Measurements from ENCODE around the gene IL11RA.

IL11RA gene

DNA sequence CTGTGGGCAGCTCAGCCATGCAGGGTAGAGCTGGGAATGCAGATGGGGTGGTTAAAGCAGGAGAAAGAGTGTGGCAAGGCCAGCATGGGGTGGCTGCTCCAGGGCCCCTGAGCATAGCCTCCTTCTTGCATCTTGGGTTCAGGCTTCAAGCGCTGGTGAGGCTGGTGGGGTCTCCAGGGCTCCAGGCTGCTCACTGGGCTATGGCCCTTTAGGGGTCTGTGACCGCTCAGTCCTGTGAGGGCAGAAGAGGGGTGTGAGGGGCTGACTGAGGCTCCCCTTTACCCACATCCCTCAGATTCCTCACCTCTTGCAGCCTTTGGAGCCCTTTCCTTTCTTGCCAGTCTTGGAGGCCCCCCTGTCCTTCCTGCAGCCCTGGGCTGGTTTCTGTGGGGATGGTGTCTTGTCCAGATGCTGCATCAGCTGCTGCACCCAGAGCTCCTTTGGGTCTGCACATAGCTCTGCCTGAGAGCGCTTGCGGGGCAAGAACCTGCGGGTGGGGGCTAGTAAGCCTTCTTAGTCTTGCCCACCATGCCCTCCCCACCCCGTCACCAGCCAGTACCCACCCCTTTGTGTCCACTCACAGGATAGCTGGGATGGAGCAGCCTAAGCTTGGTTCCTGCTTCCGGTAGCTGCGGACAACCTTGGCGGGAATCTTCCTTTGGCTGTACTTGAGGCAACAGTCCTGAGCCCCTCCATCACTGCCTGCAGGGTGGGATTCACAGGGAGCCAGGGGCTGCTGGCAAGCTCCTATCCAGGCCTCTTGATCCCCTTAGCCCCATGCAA, 57.4 kb downstream of the IL11RA start:
- Mint-ChIP-seq H3K4me3 (no peak overlapping the region), H3K4me1 (no peaks in the 10 kb centered on the region), H3K27ac (no peak overlapping the region), H3K36me3 (no peaks in the 10 kb centered on the region), H3K9me3 (no peaks in the 10 kb centered on the region)
- peak; percentile 45 for ATAC-seq
- DNase-seq (ENCODE audit: low spot score in 2 of 2) = no peak

- H3K4me1 Mint-ChIP-seq = no peaks in the 10 kb centered on the region
- no peaks in the 10 kb centered on the region for H3K36me3 Mint-ChIP-seq
- H3K9me3 Mint-ChIP-seq = no peaks in the 10 kb centered on the region
- H3K4me3 Mint-ChIP-seq = no peak within 1 kb of the TSS
- DNase-seq (ENCODE audit: low spot score in 2 of 2) (no peak), ATAC-seq (peak; percentile 19)
- H3K27ac Mint-ChIP-seq = no peak within 1 kb of the TSS
These were observed 58.0 kb downstream of the IL11RA start, which contains the start of gene CCL21 for GRCh38 chr9:34710023-34710422. Gene CCL21, minus strand, starts transcription at chr9:34710136. Its CDS starts 70 bp downstream, at chr9:34710066.

Measured in stimulated activated effector memory CD8-positive, alpha-beta T cell treated with anti-CD3 and anti-CD28 coated beads, Interleukin-12 subunit alpha, Interleukin-12 subunit beta, amount 100 ng/mL, for 72 hours (primary cell).